GM23338 (cell line): ENCODE data around the gene BPI.

Source experiments
- CREB1 ChIP-seq: fragments of 250-450 bp; sonication (Bioruptor Pico); IDR thresholded peaks from 2 replicates; pipeline ENCODE4 v1.5.0; 2020; ENCODE audit warnings: low read depth, mild to moderate bottlenecking, moderate library complexity
- EZH2 ChIP-seq: fragments of 200-600 bp; sonication (generic); IDR thresholded peaks from one replicate; pipeline ENCODE4 v1.8.0; 2017; ENCODE audit warnings: antibody characterized with exemption, mild to moderate bottlenecking, low read depth; ENCODE audit not compliant: unreplicated experiment
- EZH2phosphoT487 ChIP-seq: fragments of 200-600 bp; sonication (generic); IDR thresholded peaks from one replicate; pipeline ENCODE4 v1.8.1; 2018; ENCODE audit warnings: antibody characterized with exemption; ENCODE audit not compliant: unreplicated experiment
- POLR2AphosphoS5 ChIP-seq: IDR thresholded peaks from 2 replicates; pipeline ENCODE4 v1.6.1; 2016; ENCODE audit warnings: antibody characterized with exemption, low read depth
- REST ChIP-seq: IDR thresholded peaks from one replicate; pipeline ENCODE4 v1.6.1; 2018; ENCODE audit warnings: antibody characterized with exemption; ENCODE audit not compliant: unreplicated experiment
- ZNF462 ChIP-seq: fragments of 250-450 bp; sonication (Bioruptor Pico); IDR thresholded peaks from 2 replicates; pipeline ENCODE4 v1.5.0; 2020; ENCODE audit warnings: mild to moderate bottlenecking, moderate library complexity
- TF ChIP-seq, protein P1 (sequence below), 2 experiments: fragments of 200-600 bp in 1 of 2; sonication (generic) in 1 of 2; conservative IDR thresholded peaks; 2 replicates each; pipeline versions ENCODE4 v1.5.1 to v1.6.1; 2016 to 2017; ENCODE audit warnings: antibody characterized with exemption in 2 of 2, low read depth in 2 of 2, mild to moderate bottlenecking in 2 of 2, moderate library complexity in 1 of 2

DNA sequence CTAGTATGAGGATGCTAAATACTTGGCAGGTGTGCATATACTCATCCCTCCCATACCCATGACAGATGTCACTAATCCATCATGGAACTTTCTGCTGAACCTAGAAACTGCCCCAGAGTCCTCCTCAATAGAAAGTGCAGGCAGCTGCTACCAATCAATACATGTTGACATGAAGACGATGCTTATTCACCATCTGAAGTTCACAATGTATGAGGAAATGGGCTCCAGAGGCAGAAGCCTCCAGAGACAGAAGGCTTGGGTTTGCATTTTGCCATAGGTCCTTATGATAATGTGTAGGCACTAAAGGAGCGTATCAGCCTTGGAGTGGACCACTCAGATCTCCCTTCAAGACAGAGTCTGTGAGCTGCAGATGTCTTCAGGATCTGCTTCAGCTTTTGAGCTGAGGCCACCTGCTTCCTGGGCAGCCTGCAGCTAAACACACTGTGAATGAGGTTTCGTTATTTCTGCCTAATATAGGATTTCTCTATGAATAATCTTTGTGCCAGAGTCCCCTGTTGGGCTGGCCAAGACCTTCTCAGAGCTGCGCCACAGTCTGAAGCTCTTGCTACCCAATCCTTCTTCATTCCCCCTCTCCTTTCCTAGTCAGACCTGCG, 35.9 kb upstream of the BPI start:
- TF ChIP-seq, protein P1, sequence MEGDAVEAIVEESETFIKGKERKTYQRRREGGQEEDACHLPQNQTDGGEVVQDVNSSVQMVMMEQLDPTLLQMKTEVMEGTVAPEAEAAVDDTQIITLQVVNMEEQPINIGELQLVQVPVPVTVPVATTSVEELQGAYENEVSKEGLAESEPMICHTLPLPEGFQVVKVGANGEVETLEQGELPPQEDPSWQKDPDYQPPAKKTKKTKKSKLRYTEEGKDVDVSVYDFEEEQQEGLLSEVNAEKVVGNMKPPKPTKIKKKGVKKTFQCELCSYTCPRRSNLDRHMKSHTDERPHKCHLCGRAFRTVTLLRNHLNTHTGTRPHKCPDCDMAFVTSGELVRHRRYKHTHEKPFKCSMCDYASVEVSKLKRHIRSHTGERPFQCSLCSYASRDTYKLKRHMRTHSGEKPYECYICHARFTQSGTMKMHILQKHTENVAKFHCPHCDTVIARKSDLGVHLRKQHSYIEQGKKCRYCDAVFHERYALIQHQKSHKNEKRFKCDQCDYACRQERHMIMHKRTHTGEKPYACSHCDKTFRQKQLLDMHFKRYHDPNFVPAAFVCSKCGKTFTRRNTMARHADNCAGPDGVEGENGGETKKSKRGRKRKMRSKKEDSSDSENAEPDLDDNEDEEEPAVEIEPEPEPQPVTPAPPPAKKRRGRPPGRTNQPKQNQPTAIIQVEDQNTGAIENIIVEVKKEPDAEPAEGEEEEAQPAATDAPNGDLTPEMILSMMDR (conservative IDR thresholded peaks at IDR 0.05; ENCODE audit: low read depth in 2 of 2), result no peak
- TF ChIP-seq EZH2, result no peak
- no peak for TF ChIP-seq POLR2AphosphoS5
- no peak for TF ChIP-seq REST
- TF ChIP-seq EZH2phosphoT487, result no peak
- no peak for TF ChIP-seq CREB1 (CRISPR knock-in tag)
- no peak for TF ChIP-seq ZNF462 (CRISPR knock-in tag)
